ENCODE measurements around the gene ZFYVE28. TPM values are rescaled to one million over a fixed set of nuclear protein-coding genes. Genes with fewer than 3 reads are reported as not detected.

The ZFYVE28 gene
- total RNA-seq, 2 donors from 2014 or later, result 5.7 to 16.8 TPM

- Histone ChIP-seq H3K4me1 (no peaks in the 10 kb centered on the region), H3K27ac (no peak overlapping the region), H3K36me3 (replicated peaks in 1 of 2; ENCODE audit: insufficient read depth in 1 of 2, low read depth in 2 of 2) (no peaks in the 10 kb centered on the region), H3K27me3 (no peaks in the 10 kb centered on the region), H3K4me3 (no peak overlapping the region), H3K9me3 (no peaks in the 10 kb centered on the region)
- DNase-seq (no peak), ATAC-seq (no peak)
- intact Hi-C loops (cut with DNase I), result no loop called here
- WGBS, 2 donors, result 59 to 67% methylated on average over 5 of the region's 5 CpGs
- TF ChIP-seq CTCF (IDR thresholded peaks at IDR 0.05) (no peak), POLR2A (IDR thresholded peaks at IDR 0.05) (no peak)
Measured at GRCh38 chr4:2313366-2313765, 105.1 kb downstream of the ZFYVE28 start.

- DNase-seq (no peak), ATAC-seq (no peak)
- intact Hi-C loops (cut with DNase I), result no loop called here
- Histone ChIP-seq H3K27me3 (no peaks in the 10 kb centered on the region), H3K9me3 (peaks cover 0 to 5% (median 0%) of the 10 kb centered on the region in 3 donors), H3K4me3 (no peak overlapping the region), H3K4me1 (no peaks in the 10 kb centered on the region), H3K36me3 (replicated peaks in 1 of 2; ENCODE audit: insufficient read depth in 1 of 2, low read depth in 2 of 2) (no peaks in the 10 kb centered on the region), H3K27ac (no peak overlapping the region)
- no peak for TF ChIP-seq CTCF (IDR thresholded peaks at IDR 0.05)
- TF ChIP-seq POLR2A (IDR thresholded peaks at IDR 0.05), result no peak
- 87 to 92% methylated on average over 10 of the region's 10 CpGs for WGBS, 2 donors
Measured at GRCh38 chr4:2306773-2307410, 111.6 kb downstream of the ZFYVE28 start.

- ATAC-seq (no peak), DNase-seq (no peak)
- TF ChIP-seq CTCF (IDR thresholded peaks at IDR 0.05) (no peak), POLR2A (IDR thresholded peaks at IDR 0.05) (no peak)
- no peaks in the 10 kb centered on the region for H3K4me1 ChIP-seq
- H3K27me3 ChIP-seq, result no peaks in the 10 kb centered on the region
- H3K36me3 ChIP-seq (replicated peaks in 1 of 2; ENCODE audit: insufficient read depth in 1 of 2, low read depth in 2 of 2), result no peaks in the 10 kb centered on the region
- H3K27ac ChIP-seq, result no peak overlapping the region
- intact Hi-C loops (cut with DNase I), result no loop called here
- peaks cover 0 to 5% (median 0%) of the 10 kb centered on the region in 3 donors for H3K9me3 ChIP-seq
- WGBS, 2 donors, result 78 to 86% methylated on average over 7 to 11 of the region's 11 CpGs
- H3K4me3 ChIP-seq, result no peak overlapping the region
Measured at GRCh38 chr4:2305766-2306501, 112.5 kb downstream of the ZFYVE28 start.

GRCh38 chr4:2304877-2305561 lies 113.4 kb downstream of the ZFYVE28 start:
- TF ChIP-seq CTCF (IDR thresholded peaks at IDR 0.05) (no peak), POLR2A (IDR thresholded peaks at IDR 0.05) (no peak)
- intact Hi-C loops (cut with DNase I), result no loop called here
- peaks cover 0 to 5% (median 0%) of the 10 kb centered on the region in 3 donors for H3K9me3 ChIP-seq
- DNase-seq, result no peak
- no peaks in the 10 kb centered on the region for H3K36me3 ChIP-seq (replicated peaks in 1 of 2; ENCODE audit: insufficient read depth in 1 of 2, low read depth in 2 of 2)
- no peaks in the 10 kb centered on the region for H3K4me1 ChIP-seq
- WGBS, 2 donors, result 89 to 93% methylated on average over 18 to 40 of the region's 41 CpGs
- H3K4me3 ChIP-seq, result no peak overlapping the region
- no peak for ATAC-seq
- H3K27me3 ChIP-seq, result no peaks in the 10 kb centered on the region
- no peak overlapping the region for H3K27ac ChIP-seq

All from body of pancreas (tissue), 4 donors.